C4-2B (cell line): ENCODE data around the gene SLITRK1.

ENCODE experiments used
- ZFX ChIP-seq: fragments of 450-650 bp; IDR thresholded peaks from 2 replicates; pipeline ENCODE4 v1.6.1; 2017
- TF ChIP-seq, protein P1 (sequence below): fragments of 450-650 bp; conservative IDR thresholded peaks from 2 replicates; pipeline ENCODE4 v1.5.1; 2017; ENCODE audit warnings: mild to moderate bottlenecking

DNA sequence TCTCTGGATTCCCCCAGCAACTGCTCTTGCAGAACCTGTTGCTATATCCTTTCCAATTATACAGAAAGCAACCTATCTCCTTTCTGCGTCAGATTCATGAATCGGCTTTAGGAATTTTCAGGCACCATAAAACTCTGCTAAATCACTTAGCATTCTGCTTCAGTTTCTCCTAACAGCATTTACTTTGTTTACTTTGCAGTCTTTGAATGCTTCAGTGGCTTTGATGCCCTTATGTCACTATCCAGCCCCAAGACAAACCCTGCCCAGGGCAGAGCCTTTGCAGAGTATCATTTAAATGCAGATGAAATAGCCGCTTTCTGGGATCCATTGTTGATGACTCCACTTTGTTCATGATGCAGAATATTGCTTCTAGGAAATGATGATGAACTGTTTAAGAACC is 43.1 kb downstream of the SLITRK1 start:
- TF ChIP-seq, protein P1, sequence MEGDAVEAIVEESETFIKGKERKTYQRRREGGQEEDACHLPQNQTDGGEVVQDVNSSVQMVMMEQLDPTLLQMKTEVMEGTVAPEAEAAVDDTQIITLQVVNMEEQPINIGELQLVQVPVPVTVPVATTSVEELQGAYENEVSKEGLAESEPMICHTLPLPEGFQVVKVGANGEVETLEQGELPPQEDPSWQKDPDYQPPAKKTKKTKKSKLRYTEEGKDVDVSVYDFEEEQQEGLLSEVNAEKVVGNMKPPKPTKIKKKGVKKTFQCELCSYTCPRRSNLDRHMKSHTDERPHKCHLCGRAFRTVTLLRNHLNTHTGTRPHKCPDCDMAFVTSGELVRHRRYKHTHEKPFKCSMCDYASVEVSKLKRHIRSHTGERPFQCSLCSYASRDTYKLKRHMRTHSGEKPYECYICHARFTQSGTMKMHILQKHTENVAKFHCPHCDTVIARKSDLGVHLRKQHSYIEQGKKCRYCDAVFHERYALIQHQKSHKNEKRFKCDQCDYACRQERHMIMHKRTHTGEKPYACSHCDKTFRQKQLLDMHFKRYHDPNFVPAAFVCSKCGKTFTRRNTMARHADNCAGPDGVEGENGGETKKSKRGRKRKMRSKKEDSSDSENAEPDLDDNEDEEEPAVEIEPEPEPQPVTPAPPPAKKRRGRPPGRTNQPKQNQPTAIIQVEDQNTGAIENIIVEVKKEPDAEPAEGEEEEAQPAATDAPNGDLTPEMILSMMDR = no peak
- no peak for TF ChIP-seq ZFX
